HEK293T (cell line): ENCODE measurements around the gene SYNPO2L.

Experiments
- SP1 ChIP-seq: fragments of 450-650 bp; IDR thresholded peaks from 2 replicates; pipeline ENCODE4 v1.6.1; 2017
- ZNF384 ChIP-seq: fragments of 450-650 bp; IDR thresholded peaks from 2 replicates; pipeline ENCODE4 v1.6.1; 2016

DNA sequence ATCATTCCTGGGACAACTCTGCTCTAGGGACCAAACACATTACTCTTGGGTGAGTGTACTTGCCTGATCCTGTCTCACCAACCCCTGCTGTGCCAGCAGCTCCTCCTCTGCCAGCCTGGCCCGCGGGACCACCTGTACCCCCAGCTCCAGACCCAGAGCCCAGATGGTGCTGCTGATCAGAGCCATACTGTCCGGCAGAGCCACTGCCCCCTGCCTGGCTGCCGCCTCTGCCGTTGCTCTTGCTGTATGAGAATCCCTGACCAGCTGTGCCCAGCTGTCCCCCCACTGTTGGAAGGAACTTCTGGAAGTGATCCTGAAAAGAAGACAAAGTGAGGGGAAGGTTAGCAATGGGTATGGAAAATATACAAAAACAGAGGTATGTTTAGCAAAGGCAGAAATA is 21.4 kb downstream of the SYNPO2L start:
- TF ChIP-seq SP1 (no peak), ZNF384 (no peak)
